HepG2 (cell line): Measurements from ENCODE around the gene RAB17. TPM values are rescaled to one million over a fixed set of nuclear protein-coding genes. Genes with fewer than 3 reads are reported as not detected.
A peak's percentile ranks its signal among the peaks of the same experiment; 100 is the strongest.

Source experiments
- AFF4 ChIP-seq: sonication (generic); formaldehyde crosslinking; IDR thresholded peaks from 2 replicates; pipeline ENCODE4 v1.4.0; 2020; ENCODE audit warnings: missing genetic modification reagents
- AHR ChIP-seq: IDR thresholded peaks from 2 replicates; pipeline ENCODE4 v1.6.1; 2018; ENCODE audit warnings: missing genetic modification reagents, missing compliant biosample characterization
- ATF7 ChIP-seq, 2 experiments: fragments of 450-650 bp in 1 of 2; sonication (generic) in 1 of 2; formaldehyde crosslinking in 1 of 2; IDR thresholded peaks; 2 replicates each; pipeline versions ENCODE4 v1.4.0 to v1.6.1; 2016 to 2020; ENCODE audit warnings: antibody characterized with exemption in 1 of 2, mild to moderate bottlenecking in 1 of 2, missing genetic modification reagents in 1 of 2
- ESRRA ChIP-seq: sonication (generic); formaldehyde crosslinking; IDR thresholded peaks from 2 replicates; pipeline ENCODE4 v1.5.1; 2020; ENCODE audit warnings: mild to moderate bottlenecking, low read depth, missing genetic modification reagents
- FOXA3 ChIP-seq: IDR thresholded peaks from 2 replicates; pipeline ENCODE4 v1.6.1; 2016; ENCODE audit warnings: missing genetic modification reagents, missing compliant biosample characterization
- MED1 ChIP-seq: sonication (generic); formaldehyde crosslinking; IDR thresholded peaks from 2 replicates; pipeline ENCODE4 v1.4.0; 2020; ENCODE audit warnings: missing genetic modification reagents
- MIER2 ChIP-seq: IDR thresholded peaks from 2 replicates; pipeline ENCODE4 v1.6.1; 2016; ENCODE audit warnings: missing biosample characterization, missing genetic modification reagents
- MTERF4 ChIP-seq: sonication (generic); formaldehyde crosslinking; IDR thresholded peaks from 2 replicates; pipeline ENCODE4 v1.8.0; 2023; ENCODE audit warnings: mild to moderate bottlenecking, missing genetic modification reagents
- PAWR ChIP-seq: sonication (generic); formaldehyde crosslinking; IDR thresholded peaks from 2 replicates; pipeline ENCODE4 v1.4.0; 2020; ENCODE audit warnings: missing genetic modification reagents, mild to moderate bottlenecking, borderline replicate concordance
- SIN3A ChIP-seq: IDR thresholded peaks from 2 replicates; pipeline ENCODE4 v1.6.1; 2011; ENCODE audit warnings: low read depth, mild to moderate bottlenecking, control low read depth, low read length, borderline replicate concordance
- SOX6 ChIP-seq, 2 experiments: fragments of 450-650 bp in 1 of 2; sonication (generic) in 1 of 2; formaldehyde crosslinking in 1 of 2; IDR thresholded peaks; 2 replicates each; pipeline versions ENCODE4 v1.4.0 to v1.6.1; 2017 to 2020; ENCODE audit warnings: antibody characterized with exemption in 1 of 2, mild to moderate bottlenecking in 1 of 2, missing genetic modification reagents in 1 of 2
- SPEN ChIP-seq: sonication (generic); formaldehyde crosslinking; IDR thresholded peaks from 2 replicates; pipeline ENCODE4 v1.5.1; 2020; ENCODE audit warnings: low read depth, mild to moderate bottlenecking, missing genetic modification reagents
- YEATS2 ChIP-seq: sonication (generic); formaldehyde crosslinking; IDR thresholded peaks from 2 replicates; pipeline ENCODE4 v1.4.0; 2020; ENCODE audit warnings: missing genetic modification reagents, borderline replicate concordance
- ZBTB38 ChIP-seq: sonication (generic); formaldehyde crosslinking; IDR thresholded peaks from 2 replicates; pipeline ENCODE4 v1.5.1; 2020; ENCODE audit warnings: mild to moderate bottlenecking, missing genetic modification reagents
- ZC3H4 ChIP-seq: sonication (generic); formaldehyde crosslinking; IDR thresholded peaks from 2 replicates; pipeline ENCODE4 v1.4.0; 2020; ENCODE audit warnings: missing genetic modification reagents, borderline replicate concordance
- ZEB1 ChIP-seq: IDR thresholded peaks from 2 replicates; pipeline ENCODE4 v1.6.1; 2012; ENCODE audit warnings: mild to moderate bottlenecking, low read depth, inconsistent platforms; ENCODE audit not compliant: insufficient replicate concordance
- ZFP62 ChIP-seq: sonication (generic); formaldehyde crosslinking; IDR thresholded peaks from 2 replicates; pipeline ENCODE4 v1.4.0; 2020; ENCODE audit warnings: missing genetic modification reagents
- ZFY ChIP-seq: sonication (generic); formaldehyde crosslinking; IDR thresholded peaks from 2 replicates; pipeline ENCODE4 v1.4.0; 2020; ENCODE audit warnings: missing genetic modification reagents
- ZNF10 ChIP-seq: sonication (generic); formaldehyde crosslinking; IDR thresholded peaks from 2 replicates; pipeline ENCODE4 v1.4.0; 2020; ENCODE audit warnings: mild to moderate bottlenecking, low read depth, missing genetic modification reagents, borderline replicate concordance
- ZNF3 ChIP-seq: IDR thresholded peaks from 2 replicates; pipeline ENCODE4 v1.7.0; 2017; ENCODE audit warnings: inconsistent platforms
- ZNF326 ChIP-seq: sonication (generic); formaldehyde crosslinking; IDR thresholded peaks from 2 replicates; pipeline ENCODE4 v1.4.0; 2020; ENCODE audit warnings: missing genetic modification reagents, borderline replicate concordance
- ZNF598 ChIP-seq: sonication (generic); formaldehyde crosslinking; IDR thresholded peaks from 2 replicates; pipeline ENCODE4 v1.5.1; 2020; ENCODE audit warnings: mild to moderate bottlenecking, missing genetic modification reagents, borderline replicate concordance
- ZNF841 ChIP-seq: sonication (generic); formaldehyde crosslinking; IDR thresholded peaks from 2 replicates; pipeline ENCODE4 v1.8.1; 2023; ENCODE audit warnings: missing genetic modification reagents, borderline replicate concordance
- ZSCAN20 ChIP-seq: sonication (generic); formaldehyde crosslinking; IDR thresholded peaks from 2 replicates; pipeline ENCODE4 v1.4.0; 2020; ENCODE audit warnings: missing genetic modification reagents, mild to moderate bottlenecking, borderline replicate concordance
- ZSCAN29 ChIP-seq: sonication (generic); formaldehyde crosslinking; conservative IDR thresholded peaks from 2 replicates; pipeline ENCODE4 v1.4.0; 2020; ENCODE audit warnings: mild to moderate bottlenecking, missing genetic modification reagents
- polyA plus RNA-seq, 8 experiments: library from polyadenylated mRNA; depleted of rRNA in 3 of 8; stranded (reverse) in 7 of 8; unstranded in 1 of 8; fragments of >200 nt; fragmentation: Illumina TruSeq in 4 of 8; extraction: Trizol in 4 of 8; gene quantifications; 2 replicates each; pipeline versions ENCODE4 v1.2.1 to v1.2.3, GENCODE V29; 2011 to 2016; ENCODE audit warnings: low read depth in 4 of 8, missing spikeins in 1 of 8, mixed read lengths in 1 of 8; ENCODE audit not compliant: insufficient read depth in 1 of 8
- total RNA-seq, 5 experiments: library from RNA; depleted of rRNA; stranded (reverse); fragments of >200 nt; fragmentation: Illumina TruSeq; extraction: Trizol; gene quantifications; 2 replicates each; pipeline ENCODE4 v1.2.3, GENCODE V29; 2016; ENCODE audit warnings: low read depth in 1 of 5

RAB17 gene
- total and polyA plus RNA-seq, 2 of the 13 experiments (the other 11 are each of a cell fraction or from before 2014, with no cell fraction given) = 68.0 to 124 TPM

GRCh38 chr2:237588044-237588696 is 2.4 kb downstream of the RAB17 start (continued):
- TF ChIP-seq AFF4 (no peak), SPEN (CRISPR knock-in tag) (no peak), MIER2 (no peak), ZNF598 (CRISPR knock-in tag) (no peak), ZEB1 (no peak), ZNF841 (CRISPR knock-in tag) (no peak), ZSCAN29 (CRISPR knock-in tag) (0 out of 2 replicates have a peak, but pooled peaks have one; percentile 26), ZNF10 (CRISPR knock-in tag) (no peak), ZNF3 (CRISPR knock-in tag) (no peak), ZC3H4 (CRISPR knock-in tag) (no peak), PAWR (CRISPR knock-in tag) (no peak), ZFP62 (CRISPR knock-in tag) (no peak), YEATS2 (no peak), AHR (no peak), FOXA3 (no peak), ATF7 (IDR thresholded peaks at IDR 0.05) (no peak), ATF7 (CRISPR knock-in tag; IDR thresholded peaks at IDR 0.05) (no peak), ESRRA (no peak), SIN3A (no peak), MTERF4 (no peak), ZNF326 (CRISPR knock-in tag) (no peak), SOX6 (IDR thresholded peaks at IDR 0.05) (no peak), SOX6 (CRISPR knock-in tag; IDR thresholded peaks at IDR 0.05) (no peak), ZBTB38 (CRISPR knock-in tag) (peak; percentile 86), ZFY (CRISPR knock-in tag) (peak; percentile 20; the same call in 1 of the 2 replicates), MED1 (CRISPR knock-in tag) (peak; percentile 52; the same call in 1 of the 2 replicates), ZSCAN20 (no peak)
